ENCODE measurements around the gene MAGED1.
"Not testable (repeated sequence)": the region's sequence is repeated elsewhere in the genome, so short reads cannot be mapped to it uniquely, and the experiment has no call there.

Gene MAGED1

GRCh38 chrX:51893931-51894696 lies 691 bp downstream of the MAGED1 start:
- intact Hi-C loops (cut with DNase I), result loop anchor here (5.0 kb wide), 1 partner anchor 368 kb away; no protein-coding TSS in a partner anchor

GRCh38 chrX:51894697-51895336 lies 1.4 kb downstream of the MAGED1 start:
- intact Hi-C loops (cut with DNase I), result loop anchor here (5.0 kb wide), 2 partner anchors 357 to 367 kb away; no protein-coding TSS in a partner anchor
- peak in 3 of 10 donors; percentile 7 to 84 (median 22) for DNase-seq

More at GRCh38 chrX:51893931-51894696, 691 bp downstream of the MAGED1 start:
- peak in 4 of 10 donors; percentile 13 to 85 (median 48) for DNase-seq

- intact Hi-C loops (cut with DNase I), result loop anchor here (5.0 kb wide), 1 partner anchor 356 kb away; no protein-coding TSS in a partner anchor
- peak in 2 of 10 donors; percentile 83 to 84 for DNase-seq
These were observed 3.2 kb downstream of the MAGED1 start for GRCh38 chrX:51896626-51897025.

- intact Hi-C loops (cut with DNase I), result loop anchor here (5.0 kb wide), 1 partner anchor 353 kb away; no protein-coding TSS in a partner anchor
- no peak for DNase-seq
These were observed 6.3 kb downstream of the MAGED1 start for GRCh38 chrX:51899741-51900140.

- no peak for DNase-seq
- intact Hi-C loops (cut with DNase I), result no loop called here
These were observed 9.2 kb downstream of the MAGED1 start for GRCh38 chrX:51902510-51903050.

GRCh38 chrX:51905152-51905551 lies 11.7 kb downstream of the MAGED1 start:
- DNase-seq; intact Hi-C loops (cut with DNase I): not testable (repeated sequence)

GRCh38 chrX:51905711-51906110 lies 12.3 kb downstream of the MAGED1 start:
- intact Hi-C loops (cut with DNase I), result no loop called here

GRCh38 chrX:51917604-51918003 lies 24.2 kb downstream of the MAGED1 start:
- intact Hi-C loops (cut with DNase I), result no loop called here
- no peak for DNase-seq

More at GRCh38 chrX:51905711-51906110, 12.3 kb downstream of the MAGED1 start:
- no peak for DNase-seq

- no peak for DNase-seq
- intact Hi-C loops (cut with DNase I), result no loop called here
These were observed 29.1 kb downstream of the MAGED1 start for GRCh38 chrX:51922561-51922960.

- DNase-seq, result no peak
These were observed 38.2 kb downstream of the MAGED1 start for GRCh38 chrX:51931566-51932150.

More at GRCh38 chrX:51931566-51932150, 38.2 kb downstream of the MAGED1 start:
- intact Hi-C loops (cut with DNase I), result no loop called here
